H9 (cell line): ENCODE measurements around the gene PPP3CA. TPM values are rescaled to one million over a fixed set of nuclear protein-coding genes. Genes with fewer than 3 reads are reported as not detected.

Source experiments
- DNase-seq: peaks from one replicate; pipeline ENCODE4 v3.0.0-alpha.2; 2017
- H2AFZ ChIP-seq: one replicate; pipeline ENCODE4 v1.6.1; 2013; ENCODE audit warnings: mild to moderate bottlenecking, low read length, control low read depth, moderate library complexity
- H2AK5ac ChIP-seq: 2 replicates; pipeline ENCODE4 v1.6.1; 2013; ENCODE audit warnings: low read length, control low read depth, mixed read lengths; ENCODE audit not compliant: insufficient read length
- H2BK120ac ChIP-seq: one replicate; pipeline ENCODE4 v1.6.1; 2013; ENCODE audit warnings: low read depth, mild to moderate bottlenecking, low read length, control low read depth, inconsistent platforms; ENCODE audit not compliant: poor library complexity, severe bottlenecking
- H2BK12ac ChIP-seq: 2 replicates; pipeline ENCODE4 v1.6.1; 2013; ENCODE audit warnings: low read length, control low read depth, mixed read lengths, low read depth; ENCODE audit not compliant: insufficient read length
- H2BK15ac ChIP-seq: 2 replicates; pipeline ENCODE4 v1.6.1; 2013; ENCODE audit warnings: low read depth, low read length, control low read depth
- H2BK20ac ChIP-seq: one replicate; pipeline ENCODE4 v1.6.1; 2013; ENCODE audit warnings: low read depth, mild to moderate bottlenecking, low read length, control low read depth, inconsistent platforms; ENCODE audit not compliant: poor library complexity, severe bottlenecking
- H2BK5ac ChIP-seq: 2 replicates; pipeline ENCODE4 v1.6.1; 2013; ENCODE audit warnings: low read length, control low read depth, mixed read lengths; ENCODE audit not compliant: insufficient read length
- H3K14ac ChIP-seq: 2 replicates; pipeline ENCODE4 v1.6.1; 2013; ENCODE audit warnings: low read length, control low read depth; ENCODE audit not compliant: insufficient read depth
- H3K18ac ChIP-seq: 2 replicates; pipeline ENCODE4 v1.6.1; 2013; ENCODE audit warnings: low read depth, mild to moderate bottlenecking, mixed read lengths, low read length, control low read depth; ENCODE audit not compliant: insufficient read length
- H3K23ac ChIP-seq: 2 replicates; pipeline ENCODE4 v1.6.1; 2013; ENCODE audit warnings: low read length, control low read depth, mixed read lengths, low read depth; ENCODE audit not compliant: insufficient read length
- H3K23me2 ChIP-seq: 2 replicates; pipeline ENCODE4 v1.6.1; 2013; ENCODE audit warnings: low read depth, mild to moderate bottlenecking, mixed read lengths, low read length, control low read depth; ENCODE audit not compliant: insufficient read length, poor library complexity, severe bottlenecking
- H3K27ac ChIP-seq: 2 replicates; pipeline ENCODE4 v1.5.1; 2013; ENCODE audit warnings: low read length, control low read depth, mixed read lengths, low read depth; ENCODE audit not compliant: insufficient read length
- H3K27me3 ChIP-seq: 2 replicates; pipeline ENCODE4 v1.6.1; 2013; ENCODE audit warnings: low read length, control low read depth, inconsistent platforms; ENCODE audit not compliant: insufficient read depth
- H3K4ac ChIP-seq: 2 replicates; pipeline ENCODE4 v1.6.1; 2013; ENCODE audit warnings: low read depth, mild to moderate bottlenecking, control low read depth, inconsistent platforms, low read length, moderate library complexity
- H3K4me1 ChIP-seq: 2 replicates; pipeline ENCODE4 v1.6.1; 2013; ENCODE audit warnings: low read length, control low read depth, inconsistent platforms; ENCODE audit not compliant: insufficient read depth
- H3K4me2 ChIP-seq: 2 replicates; pipeline ENCODE4 v1.6.1; 2013; ENCODE audit warnings: low read length, control low read depth, mixed read lengths; ENCODE audit not compliant: insufficient read length, insufficient read depth
- H3K56ac ChIP-seq: 2 replicates; pipeline ENCODE4 v1.6.1; 2013; ENCODE audit warnings: low read depth, mild to moderate bottlenecking, mixed read lengths, low read length, control low read depth; ENCODE audit not compliant: insufficient read length
- H3K79me1 ChIP-seq: 2 replicates; pipeline ENCODE4 v1.6.1; 2013; ENCODE audit warnings: low read depth, mild to moderate bottlenecking, moderate library complexity, low read length, control low read depth, inconsistent platforms; ENCODE audit not compliant: insufficient read depth, poor library complexity, severe bottlenecking
- H3K79me2 ChIP-seq: 2 replicates; pipeline ENCODE4 v1.6.1; 2013; ENCODE audit warnings: low read length, control low read depth, inconsistent platforms; ENCODE audit not compliant: insufficient read depth
- H3K9ac ChIP-seq: 2 replicates; pipeline ENCODE4 v1.6.1; 2013; ENCODE audit warnings: low read length, control low read depth, mixed read lengths; ENCODE audit not compliant: insufficient read length; ENCODE audit errors: extremely low read depth
- H3K9me3 ChIP-seq: one replicate; pipeline ENCODE4 v1.6.1; 2013; ENCODE audit warnings: low read depth, low read length, inconsistent platforms; ENCODE audit not compliant: control insufficient read depth
- H3T11ph ChIP-seq: one replicate; pipeline ENCODE4 v1.6.1; 2013; ENCODE audit warnings: mild to moderate bottlenecking, low read length, control low read depth, inconsistent platforms
- H4K20me1 ChIP-seq: one replicate; pipeline ENCODE4 v1.6.1; 2013; ENCODE audit not compliant: control insufficient read depth, insufficient read length, insufficient read depth
- H4K5ac ChIP-seq: 2 replicates; pipeline ENCODE4 v1.6.1; 2013; ENCODE audit warnings: low read depth, mild to moderate bottlenecking, mixed read lengths, low read length, control low read depth; ENCODE audit not compliant: insufficient read length
- H4K8ac ChIP-seq: replicated peaks from 2 replicates; pipeline ENCODE4 v1.6.1; 2013; ENCODE audit warnings: low read length, control low read depth, mixed read lengths, low read depth; ENCODE audit not compliant: insufficient read length
- H4K91ac ChIP-seq: 2 replicates; pipeline ENCODE4 v1.6.1; 2013; ENCODE audit warnings: low read depth, mild to moderate bottlenecking, moderate library complexity, mixed read lengths, low read length, control low read depth; ENCODE audit not compliant: insufficient read length
- H3K27ac Mint-ChIP-seq, 3 experiments: 2 replicates in 2 of 3; 3 replicates in 1 of 3; pipeline ENCODE4 v1.8.0; 2020 to 2021; ENCODE audit warnings: mixed read lengths in 3 of 3, mild to moderate bottlenecking in 1 of 3, moderate library complexity in 1 of 3
- H3K27me3 Mint-ChIP-seq: 2 replicates; pipeline ENCODE4 v1.8.0; 2021; ENCODE audit warnings: low read depth, mild to moderate bottlenecking, moderate library complexity, mixed read lengths
- H3K36me3 Mint-ChIP-seq, 3 experiments: 2 replicates in 2 of 3; 3 replicates in 1 of 3; pipeline ENCODE4 v1.8.0; 2020 to 2021; ENCODE audit warnings: low read depth in 3 of 3, mixed read lengths in 3 of 3; ENCODE audit not compliant: insufficient read depth in 1 of 3
- H3K4me1 Mint-ChIP-seq, 2 experiments: 2 replicates each; pipeline ENCODE4 v1.8.0; 2020; ENCODE audit warnings: mixed read lengths in 2 of 2
- H3K4me3 Mint-ChIP-seq, 2 experiments: 2 replicates in 1 of 2; 3 replicates in 1 of 2; pipeline ENCODE4 v1.8.0; 2020 to 2021; ENCODE audit warnings: mild to moderate bottlenecking in 2 of 2, mixed read lengths in 2 of 2, moderate library complexity in 1 of 2
- H3K9me3 Mint-ChIP-seq, 2 experiments: 2 replicates in 1 of 2; 3 replicates in 1 of 2; pipeline ENCODE4 v1.8.0; 2020; ENCODE audit warnings: mild to moderate bottlenecking in 2 of 2, mixed read lengths in 2 of 2, moderate library complexity in 1 of 2
- CTCF ChIP-seq: fragments of 200-600 bp; sonication (generic); conservative IDR thresholded peaks from 3 replicates; pipeline ENCODE4 v1.8.0; 2021; ENCODE audit warnings: antibody characterized with exemption, mild to moderate bottlenecking
- WGBS: extraction: QIAGEN DNeasy Blood & Tissue Kit; methylation state at CpG from one replicate; pipeline ENCODE4 v1.1.7; 2013; ENCODE audit warnings: missing lambda C conversion rate, low lambda C conversion rate, mixed read lengths; ENCODE audit not compliant: insufficient read length; ENCODE audit errors: extremely low coverage; 5-methylcytosine and 5-hydroxymethylcytosine counted together
- total RNA-seq: library from RNA; stranded (reverse); gene quantifications from 2 replicates; pipeline ENCODE4 v1.2.1, GENCODE V29; 2021

The PPP3CA gene
- total RNA-seq, 1 experiment from 2014 or later: 16.8 TPM

- Histone ChIP-seq H4K91ac (no peak overlapping the region), H3K23me2 (no peaks in the 10 kb centered on the region), H3K4me2 (no peak overlapping the region), H2BK5ac (no peak overlapping the region), H3K23ac (no peak overlapping the region), H3K27ac (no peak overlapping the region), H4K20me1 (no peaks in the 10 kb centered on the region), H2BK12ac (no peak overlapping the region), H2BK15ac (no peak overlapping the region), H3K79me2 (no peaks in the 10 kb centered on the region), H2BK20ac (no peak overlapping the region), H3K14ac (no peak overlapping the region), H3K79me1 (no peaks in the 10 kb centered on the region), H2AK5ac (no peak overlapping the region), H4K8ac (no peak overlapping the region), H3K9ac (no peak overlapping the region), H3K56ac (no peak overlapping the region), H3T11ph (no peak overlapping the region), H3K27me3 (no peaks in the 10 kb centered on the region; the same call in 1 of the 2 replicates), H3K9me3 (no peaks in the 10 kb centered on the region), H4K5ac (no peak overlapping the region), H2BK120ac (no peak overlapping the region), H2AFZ (no peak overlapping the region), H3K4ac (no peak overlapping the region), H3K18ac (no peak overlapping the region), H3K4me1 (peaks cover 6% of the 10 kb centered on the region; the same call in 1 of the 2 replicates)
- Mint-ChIP-seq H3K27me3 (no peaks in the 10 kb centered on the region), H3K27ac (peak overlapping the region in 2 of 3 experiments; percentile 0 to 26; a peak in 3 of 7 replicates), H3K36me3 (peaks cover 0 to 6% (median 4%) of the 10 kb centered on the region in 3 experiments; a peak in 3 of 7 replicates), H3K4me1 (peaks cover 40 to 41% of the 10 kb centered on the region in 2 experiments), H3K4me3 (no peak overlapping the region), H3K9me3 (no peaks in the 10 kb centered on the region)
- WGBS: no CpG with 5 or more reads among the region's 2 CpGs
- no peak for TF ChIP-seq CTCF
- DNase-seq: no peak
Measured at GRCh38 chr4:101035487-101035886, 311.8 kb downstream of the PPP3CA start.
